ENCODE data around the gene TMEM132C. TPM values are rescaled to one million over a fixed set of nuclear protein-coding genes. Genes with fewer than 3 reads are reported as not detected.

The TMEM132C gene
- total and polyA plus RNA-seq, 2 of the 13 experiments (the other 11 are each of a cell fraction or from before 2014, with no cell fraction given) = not detected

DNA sequence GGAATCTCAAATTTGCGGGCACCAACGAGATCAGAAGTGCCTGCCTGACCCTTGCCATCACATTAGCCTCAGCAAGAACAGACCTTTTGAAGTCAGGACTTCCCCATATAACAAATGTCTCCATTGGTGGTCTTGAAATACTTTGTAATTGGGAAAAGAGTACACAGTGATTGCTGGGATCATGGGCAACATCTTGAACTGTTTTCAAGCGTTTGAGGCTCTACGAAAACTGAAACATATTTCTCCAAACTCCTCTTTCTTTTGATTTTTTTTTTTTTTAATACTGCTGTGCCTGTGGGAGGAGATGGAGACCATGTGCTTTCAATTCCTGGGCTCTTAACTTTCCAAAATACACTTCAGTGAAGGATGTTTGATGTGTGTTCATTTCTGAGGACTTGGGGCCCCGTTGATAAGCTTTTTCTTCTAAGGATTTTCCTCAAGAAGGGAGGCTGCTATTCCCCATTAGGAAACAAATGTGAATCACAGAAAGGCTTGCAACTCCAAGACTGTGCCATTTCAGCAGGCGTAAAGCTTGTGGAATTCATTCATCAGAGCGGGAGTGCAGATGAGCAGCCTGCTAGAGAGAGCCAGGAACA lies 94.5 kb downstream of the TMEM132C start:
- no peak for FAIRE-seq
- Histone ChIP-seq H3K79me2 (ENCODE audit: insufficient read depth, low read length) (no peaks in the 10 kb centered on the region), H2AFZ (ENCODE audit: low read length) (no peak overlapping the region), H3K27me3 (ENCODE audit: control insufficient read depth in 1 of 2, insufficient read depth in 2 of 2, low read length in 2 of 2) (peaks cover 0 to 11% of the 10 kb centered on the region in 2 experiments; a peak in 3 of 5 replicates), H4K20me1 (ENCODE audit: insufficient read depth, low read length) (no peaks in the 10 kb centered on the region), H3K36me3 (replicated peaks in 1 of 2; ENCODE audit: control insufficient read depth in 1 of 2, insufficient read depth in 2 of 2, low read length in 2 of 2) (no peaks in the 10 kb centered on the region), H3K4me1 (ENCODE audit: insufficient read depth, low read length) (no peaks in the 10 kb centered on the region), H3K4me2 (ENCODE audit: low read depth, low read length) (no peak overlapping the region), H3K27ac (ENCODE audit: extremely low read length, insufficient read depth, low read length) (no peak overlapping the region), H3K9me3 (ENCODE audit: low read length) (no peaks in the 10 kb centered on the region), H3K4me3 (replicated peaks in 1 of 3; ENCODE audit: insufficient read depth in 1 of 3, low read depth in 2 of 3, low read length in 3 of 3) (no peak overlapping the region), H3K9ac (ENCODE audit: insufficient read depth, low read depth, low read length) (no peak overlapping the region)
- ChIA-PET POLR2A (no interaction called here), CTCF (ENCODE audit: low intra/inter-chr PET ratio, low total read pairs) (no interaction called here)
- in situ Hi-C loops (cut with HindIII; ENCODE audit: extremely low pct_ligation_motif_present, low pct_unique_long_range_greater_than_20kb) (no loop called here), intact Hi-C loops (cut with micrococcal nuclease; ENCODE audit: unreplicated experiment) (no loop called here)
- no peak for ATAC-seq
- no TSS peak for BruUV-seq (replicated peaks)
- DNase-seq (ENCODE audit: low spot score) = no peak
- TF ChIP-seq, protein P1, sequence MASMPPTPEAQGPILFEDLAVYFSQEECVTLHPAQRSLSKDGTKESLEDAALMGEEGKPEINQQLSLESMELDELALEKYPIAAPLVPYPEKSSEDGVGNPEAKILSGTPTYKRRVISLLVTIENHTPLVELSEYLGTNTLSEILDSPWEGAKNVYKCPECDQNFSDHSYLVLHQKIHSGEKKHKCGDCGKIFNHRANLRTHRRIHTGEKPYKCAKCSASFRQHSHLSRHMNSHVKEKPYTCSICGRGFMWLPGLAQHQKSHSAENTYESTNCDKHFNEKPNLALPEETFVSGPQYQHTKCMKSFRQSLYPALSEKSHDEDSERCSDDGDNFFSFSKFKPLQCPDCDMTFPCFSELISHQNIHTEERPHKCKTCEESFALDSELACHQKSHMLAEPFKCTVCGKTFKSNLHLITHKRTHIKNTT (CRISPR knock-in tag; IDR thresholded peaks at IDR 0.05) = no peak
- TF ChIP-seq LCORL (IDR thresholded peaks at IDR 0.05) (no peak), LCORL (CRISPR knock-in tag; IDR thresholded peaks at IDR 0.05) (no peak), ZNF619 (CRISPR knock-in tag; IDR thresholded peaks at IDR 0.05) (no peak), CEBPB (IDR thresholded peaks at IDR 0.05; ENCODE audit: borderline replicate concordance, low read depth, low read length) (no peak), JDP2 (CRISPR knock-in tag; IDR thresholded peaks at IDR 0.05; ENCODE audit: borderline replicate concordance) (no peak), ZNF674 (CRISPR knock-in tag; IDR thresholded peaks at IDR 0.05; ENCODE audit: low read depth) (no peak), SMYD3 (CRISPR knock-in tag; IDR thresholded peaks at IDR 0.05) (no peak), KLF12 (CRISPR knock-in tag; IDR thresholded peaks at IDR 0.05; ENCODE audit: borderline replicate concordance) (no peak), ZMAT5 (CRISPR knock-in tag; IDR thresholded peaks at IDR 0.05; ENCODE audit: borderline replicate concordance, low read depth) (no peak), ZNF614 (CRISPR knock-in tag; IDR thresholded peaks at IDR 0.05; ENCODE audit: borderline replicate concordance) (no peak), ZBTB3 (CRISPR knock-in tag; IDR thresholded peaks at IDR 0.05; ENCODE audit: borderline replicate concordance, low read depth) (no peak), FOSL2 (CRISPR knock-in tag; IDR thresholded peaks at IDR 0.05) (no peak), ZNF670 (CRISPR knock-in tag; IDR thresholded peaks at IDR 0.05; ENCODE audit: borderline replicate concordance) (no peak), MXI1 (IDR thresholded peaks at IDR 0.05; ENCODE audit: borderline replicate concordance, low read depth, low read length) (no peak), CREM (IDR thresholded peaks at IDR 0.05) (no peak), CREM (CRISPR knock-in tag; IDR thresholded peaks at IDR 0.05) (no peak)
- TF ChIP-seq, protein P2, sequence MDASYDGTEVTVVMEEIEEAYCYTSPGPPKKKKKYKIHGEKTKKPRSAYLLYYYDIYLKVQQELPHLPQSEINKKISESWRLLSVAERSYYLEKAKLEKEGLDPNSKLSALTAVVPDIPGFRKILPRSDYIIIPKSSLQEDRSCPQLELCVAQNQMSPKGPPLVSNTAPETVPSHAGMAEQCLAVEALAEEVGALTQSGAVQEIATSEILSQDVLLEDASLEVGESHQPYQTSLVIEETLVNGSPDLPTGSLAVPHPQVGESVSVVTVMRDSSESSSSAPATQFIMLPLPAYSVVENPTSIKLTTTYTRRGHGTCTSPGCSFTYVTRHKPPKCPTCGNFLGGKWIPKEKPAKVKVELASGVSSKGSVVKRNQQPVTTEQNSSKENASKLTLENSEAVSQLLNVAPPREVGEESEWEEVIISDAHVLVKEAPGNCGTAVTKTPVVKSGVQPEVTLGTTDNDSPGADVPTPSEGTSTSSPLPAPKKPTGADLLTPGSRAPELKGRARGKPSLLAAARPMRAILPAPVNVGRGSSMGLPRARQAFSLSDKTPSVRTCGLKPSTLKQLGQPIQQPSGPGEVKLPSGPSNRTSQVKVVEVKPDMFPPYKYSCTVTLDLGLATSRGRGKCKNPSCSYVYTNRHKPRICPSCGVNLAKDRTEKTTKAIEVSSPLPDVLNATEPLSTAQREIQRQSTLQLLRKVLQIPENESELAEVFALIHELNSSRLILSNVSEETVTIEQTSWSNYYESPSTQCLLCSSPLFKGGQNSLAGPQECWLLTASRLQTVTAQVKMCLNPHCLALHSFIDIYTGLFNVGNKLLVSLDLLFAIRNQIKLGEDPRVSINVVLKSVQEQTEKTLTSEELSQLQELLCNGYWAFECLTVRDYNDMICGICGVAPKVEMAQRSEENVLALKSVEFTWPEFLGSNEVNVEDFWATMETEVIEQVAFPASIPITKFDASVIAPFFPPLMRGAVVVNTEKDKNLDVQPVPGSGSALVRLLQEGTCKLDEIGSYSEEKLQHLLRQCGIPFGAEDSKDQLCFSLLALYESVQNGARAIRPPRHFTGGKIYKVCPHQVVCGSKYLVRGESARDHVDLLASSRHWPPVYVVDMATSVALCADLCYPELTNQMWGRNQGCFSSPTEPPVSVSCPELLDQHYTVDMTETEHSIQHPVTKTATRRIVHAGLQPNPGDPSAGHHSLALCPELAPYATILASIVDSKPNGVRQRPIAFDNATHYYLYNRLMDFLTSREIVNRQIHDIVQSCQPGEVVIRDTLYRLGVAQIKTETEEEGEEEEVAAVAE (CRISPR knock-in tag; IDR thresholded peaks at IDR 0.05; ENCODE audit: borderline replicate concordance) = no peak
- TF ChIP-seq, protein P3, sequence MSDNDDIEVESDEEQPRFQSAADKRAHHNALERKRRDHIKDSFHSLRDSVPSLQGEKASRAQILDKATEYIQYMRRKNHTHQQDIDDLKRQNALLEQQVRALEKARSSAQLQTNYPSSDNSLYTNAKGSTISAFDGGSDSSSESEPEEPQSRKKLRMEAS (IDR thresholded peaks at IDR 0.05) = no peak
- WGBS (ENCODE audit: low lambda C conversion rate) = 0% methylated on average over 7 of the region's 7 CpGs
